HepG2 (cell line): ENCODE data around the gene TLE7. TPM values are rescaled to one million over a fixed set of nuclear protein-coding genes. Genes with fewer than 3 reads are reported as not detected.

Experiments
- ATF4 ChIP-seq, 2 experiments: fragments of 450-650 bp in 1 of 2; sonication (generic) in 1 of 2; formaldehyde crosslinking; IDR thresholded peaks; 2 replicates each; pipeline versions ENCODE4 v1.5.0 to v1.8.0; 2020 to 2022; ENCODE audit warnings: mild to moderate bottlenecking in 1 of 2, missing genetic modification reagents in 1 of 2
- HIVEP1 ChIP-seq: sonication (generic); formaldehyde crosslinking; IDR thresholded peaks from 2 replicates; pipeline ENCODE4 v1.4.0; 2020; ENCODE audit warnings: mild to moderate bottlenecking, missing genetic modification reagents
- HOXA5 ChIP-seq: sonication (generic); formaldehyde crosslinking; IDR thresholded peaks from 2 replicates; pipeline ENCODE4 v1.4.0; 2020; ENCODE audit warnings: missing genetic modification reagents
- MAZ ChIP-seq, 2 experiments: sonication (generic) in 1 of 2; formaldehyde crosslinking in 1 of 2; IDR thresholded peaks; 2 replicates each; pipeline versions ENCODE4 v1.5.0 to v1.6.1; 2012 to 2020; ENCODE audit warnings: low read depth in 2 of 2, mild to moderate bottlenecking in 2 of 2, borderline replicate concordance in 1 of 2, improper control_type of control experiment in 1 of 2, low read length in 1 of 2, missing genetic modification reagents in 1 of 2, moderate library complexity in 1 of 2
- PAF1 ChIP-seq: IDR thresholded peaks from 2 replicates; pipeline ENCODE4 v1.6.1; 2016; ENCODE audit warnings: missing genetic modification reagents, missing compliant biosample characterization
- POLR2AphosphoS2 ChIP-seq: IDR thresholded peaks from 2 replicates; pipeline ENCODE4 v1.6.1; 2011; ENCODE audit warnings: low read depth, low read length, improper control_type of control experiment
- PRDM10 ChIP-seq: sonication (generic); formaldehyde crosslinking; IDR thresholded peaks from 2 replicates; pipeline ENCODE4 v1.4.0; 2020; ENCODE audit warnings: low read depth, missing genetic modification reagents
- RAD21 ChIP-seq: fragments of 450-650 bp; formaldehyde crosslinking; IDR thresholded peaks from 2 replicates; pipeline ENCODE4 v1.5.0; 2020; ENCODE audit warnings: mild to moderate bottlenecking
- SP5 ChIP-seq: IDR thresholded peaks from 2 replicates; pipeline ENCODE4 v1.6.1; 2016; ENCODE audit warnings: low read depth, borderline replicate concordance
- TOPORS ChIP-seq: sonication (generic); formaldehyde crosslinking; IDR thresholded peaks from 2 replicates; pipeline ENCODE4 v1.8.0; 2023; ENCODE audit warnings: mild to moderate bottlenecking, missing genetic modification reagents
- ZBTB20 ChIP-seq: sonication (generic); formaldehyde crosslinking; IDR thresholded peaks from 2 replicates; pipeline ENCODE4 v1.8.1; 2023; ENCODE audit warnings: missing genetic modification reagents, low read depth, mild to moderate bottlenecking, borderline replicate concordance
- ZFP41 ChIP-seq: sonication (generic); formaldehyde crosslinking; IDR thresholded peaks from 2 replicates; pipeline ENCODE4 v1.4.0; 2020; ENCODE audit warnings: mild to moderate bottlenecking, missing genetic modification reagents, borderline replicate concordance
- ZKSCAN5 ChIP-seq: sonication (generic); formaldehyde crosslinking; IDR thresholded peaks from 2 replicates; pipeline ENCODE4 v1.5.1; 2020; ENCODE audit warnings: mild to moderate bottlenecking, missing genetic modification reagents
- ZNF180 ChIP-seq: sonication (generic); formaldehyde crosslinking; IDR thresholded peaks from 2 replicates; pipeline ENCODE4 v1.4.0; 2020; ENCODE audit warnings: low read depth, missing genetic modification reagents, borderline replicate concordance
- ZNF275 ChIP-seq: sonication (generic); formaldehyde crosslinking; IDR thresholded peaks from 2 replicates; pipeline ENCODE4 v1.8.0; 2022; ENCODE audit warnings: missing genetic modification reagents, mild to moderate bottlenecking, inconsistent platforms, borderline replicate concordance
- ZNF724P ChIP-seq: sonication (generic); formaldehyde crosslinking; IDR thresholded peaks from 2 replicates; pipeline ENCODE4 v1.8.0; 2022; ENCODE audit warnings: missing genetic modification reagents, borderline replicate concordance
- ZNF83 ChIP-seq: sonication (generic); formaldehyde crosslinking; IDR thresholded peaks from 2 replicates; pipeline ENCODE4 v1.4.0; 2020; ENCODE audit warnings: missing genetic modification reagents, mild to moderate bottlenecking, borderline replicate concordance
- polyA plus RNA-seq, 8 experiments: library from polyadenylated mRNA; depleted of rRNA in 3 of 8; stranded (reverse) in 7 of 8; unstranded in 1 of 8; fragments of >200 nt; fragmentation: Illumina TruSeq in 4 of 8; extraction: Trizol in 4 of 8; gene quantifications; 2 replicates each; pipeline versions ENCODE4 v1.2.1 to v1.2.3, GENCODE V29; 2011 to 2016; ENCODE audit warnings: low read depth in 4 of 8, missing spikeins in 1 of 8, mixed read lengths in 1 of 8; ENCODE audit not compliant: insufficient read depth in 1 of 8
- total RNA-seq, 5 experiments: library from RNA; depleted of rRNA; stranded (reverse); fragments of >200 nt; fragmentation: Illumina TruSeq; extraction: Trizol; gene quantifications; 2 replicates each; pipeline ENCODE4 v1.2.3, GENCODE V29; 2016; ENCODE audit warnings: low read depth in 1 of 5

The TLE7 gene
- total and polyA plus RNA-seq, 2 of the 13 experiments (the other 11 are each of a cell fraction or from before 2014, with no cell fraction given) = not detected

GRCh38 chr16:71484006-71484893, 42.4 kb upstream of the TLE7 start (continued):
- TF ChIP-seq PRDM10 (CRISPR knock-in tag) = no peak
- peak; percentile 95 for TF ChIP-seq ZNF83 (CRISPR knock-in tag)
- no peak for TF ChIP-seq TOPORS (CRISPR knock-in tag)
- TF ChIP-seq ZNF724P = 0 out of 2 replicates have a peak, but pooled peaks have one; percentile 48
- no peak for TF ChIP-seq ZNF180
- TF ChIP-seq ZKSCAN5 (CRISPR knock-in tag) = no peak
- peak; percentile 2; the same call in 1 of the 2 replicates for TF ChIP-seq MAZ (IDR thresholded peaks at IDR 0.05; ENCODE audit: borderline replicate concordance, low read depth, low read length)
- TF ChIP-seq MAZ (CRISPR knock-in tag; IDR thresholded peaks at IDR 0.05; ENCODE audit: low read depth) = peak; percentile 74; the same call in 1 of the 2 replicates
- TF ChIP-seq ZBTB20 (CRISPR knock-in tag) = peak; percentile 87; the same call in 1 of the 2 replicates
- TF ChIP-seq RAD21 (CRISPR knock-in tag) = peak; percentile 46; the same call in 1 of the 2 replicates
- TF ChIP-seq SP5 (CRISPR knock-in tag) = peak; percentile 47
- peak; percentile 90 for TF ChIP-seq HOXA5 (CRISPR knock-in tag)
- no peak for TF ChIP-seq ATF4 (CRISPR knock-in tag; IDR thresholded peaks at IDR 0.05)
- TF ChIP-seq POLR2AphosphoS2 = no peak
- no peak; the same call in 1 of the 2 replicates for TF ChIP-seq ZNF275 (CRISPR knock-in tag)
- no peak; the same call in 1 of the 2 replicates for TF ChIP-seq ZFP41 (CRISPR knock-in tag)
- TF ChIP-seq PAF1 = no peak
- TF ChIP-seq HIVEP1 (CRISPR knock-in tag) = peak; percentile 75
